ENCODE results near the gene CGNL1.

Gene CGNL1

GRCh38 chr15:57489122-57489521 lies 112.8 kb downstream of the CGNL1 start:
- in situ Hi-C loops (cut with HindIII; ENCODE audit: low sequenced_read_pairs), result loop anchor here (5.0 kb wide), 1 partner anchor 47 kb away; no protein-coding TSS in a partner anchor

- in situ Hi-C loops (cut with HindIII; ENCODE audit: low sequenced_read_pairs), result loop anchor here (5.0 kb wide), 1 partner anchor 106 kb away; no protein-coding TSS in a partner anchor
Measured at GRCh38 chr15:57493351-57493750, 117.0 kb downstream of the CGNL1 start.

- in situ Hi-C loops (cut with HindIII; ENCODE audit: low sequenced_read_pairs), result loop anchor here (5.0 kb wide), 1 partner anchor 107 kb away; no protein-coding TSS in a partner anchor
Measured at GRCh38 chr15:57494581-57494980, 118.3 kb downstream of the CGNL1 start.

GRCh38 chr15:57495041-57495440 lies 118.7 kb downstream of the CGNL1 start:
- in situ Hi-C loops (cut with HindIII; ENCODE audit: low sequenced_read_pairs), result no loop called here

DNA sequence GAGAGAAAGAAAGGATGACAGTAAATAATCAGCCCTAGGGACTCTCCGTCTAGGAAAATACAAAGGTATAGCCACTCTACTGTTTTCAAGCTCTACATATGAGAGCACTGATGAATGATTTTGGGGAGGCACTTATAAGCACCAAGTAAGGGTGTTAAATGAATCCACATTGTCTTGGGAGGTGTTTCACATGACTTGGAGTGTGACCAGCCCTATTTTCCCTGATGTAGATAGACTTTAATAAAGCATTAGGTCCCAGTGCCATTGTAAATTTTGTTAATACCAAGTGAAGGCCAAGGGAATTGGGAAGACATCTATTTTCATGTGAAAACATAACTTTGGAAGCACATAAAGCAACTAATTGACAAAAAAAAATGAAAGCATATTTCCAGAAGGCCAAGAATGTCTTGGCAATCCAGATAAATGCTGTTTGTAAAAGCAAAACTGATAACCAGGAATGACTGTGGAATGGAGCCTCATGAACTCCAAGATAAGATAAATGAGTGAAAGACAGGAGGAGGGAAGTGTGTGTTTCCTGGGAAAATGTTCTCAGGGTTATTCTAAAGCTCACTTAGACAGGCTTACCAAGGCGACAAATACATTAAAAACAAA lies 119.4 kb downstream of the CGNL1 start:
- in situ Hi-C loops (cut with HindIII; ENCODE audit: low sequenced_read_pairs), result no loop called here

GRCh38 chr15:57496594-57496945 lies 120.3 kb downstream of the CGNL1 start:
- in situ Hi-C loops (cut with HindIII; ENCODE audit: low sequenced_read_pairs), result no loop called here

DNA sequence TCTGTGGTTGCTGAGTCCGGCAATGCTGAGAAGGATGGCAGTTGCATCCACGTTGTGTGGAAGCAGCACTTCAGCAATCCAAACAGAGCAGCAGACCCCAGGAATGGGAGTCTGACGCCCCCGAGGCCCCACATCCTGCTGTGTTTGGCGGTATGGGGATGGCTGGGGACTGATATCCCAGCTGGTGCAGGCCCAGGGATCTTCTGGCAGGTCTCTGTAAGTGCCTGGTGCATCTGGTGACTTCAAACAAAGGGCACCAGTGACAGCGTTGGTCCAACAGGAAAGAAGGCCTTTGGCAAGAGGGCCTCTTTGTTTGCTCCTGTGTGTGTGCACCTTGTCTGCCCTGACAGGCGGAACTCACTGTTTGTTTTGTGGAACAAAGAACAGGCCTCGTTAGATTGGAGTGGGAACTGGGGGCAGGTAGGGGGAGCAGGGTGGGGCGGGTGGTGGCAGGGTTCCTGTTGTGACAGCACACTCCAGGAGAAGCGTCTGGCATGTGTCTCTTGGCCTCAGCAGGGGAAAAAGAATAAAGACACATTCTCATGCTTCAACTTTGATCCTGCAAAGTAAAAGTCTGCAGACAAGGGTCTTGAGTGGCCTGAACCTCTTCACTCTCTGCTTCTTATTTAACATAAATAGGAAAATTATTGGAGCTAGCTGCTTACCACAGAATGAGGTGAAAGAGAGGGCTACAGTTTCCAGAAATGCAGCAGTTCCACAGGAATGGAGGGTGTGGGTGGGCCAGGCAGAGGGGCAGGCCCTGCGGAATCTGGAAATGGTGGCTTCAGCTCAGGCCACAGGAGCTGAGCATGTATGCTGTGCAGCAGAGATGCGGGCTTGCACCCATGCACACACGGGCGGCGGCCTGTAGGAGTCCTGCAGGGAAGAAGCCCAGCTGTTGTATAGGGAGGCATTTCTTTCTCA lies 120.9 kb downstream of the CGNL1 start:
- in situ Hi-C loops (cut with HindIII; ENCODE audit: low sequenced_read_pairs), result no loop called here

GRCh38 chr15:57500256-57500655 lies 124.0 kb downstream of the CGNL1 start:
- in situ Hi-C loops (cut with HindIII; ENCODE audit: low sequenced_read_pairs), result no loop called here

- in situ Hi-C loops (cut with HindIII; ENCODE audit: low sequenced_read_pairs), result no loop called here
Measured at GRCh38 chr15:57500979-57501576, 124.8 kb downstream of the CGNL1 start.

- in situ Hi-C loops (cut with HindIII; ENCODE audit: low sequenced_read_pairs), result no loop called here
Measured at GRCh38 chr15:57502116-57502515, 125.8 kb downstream of the CGNL1 start.

DNA sequence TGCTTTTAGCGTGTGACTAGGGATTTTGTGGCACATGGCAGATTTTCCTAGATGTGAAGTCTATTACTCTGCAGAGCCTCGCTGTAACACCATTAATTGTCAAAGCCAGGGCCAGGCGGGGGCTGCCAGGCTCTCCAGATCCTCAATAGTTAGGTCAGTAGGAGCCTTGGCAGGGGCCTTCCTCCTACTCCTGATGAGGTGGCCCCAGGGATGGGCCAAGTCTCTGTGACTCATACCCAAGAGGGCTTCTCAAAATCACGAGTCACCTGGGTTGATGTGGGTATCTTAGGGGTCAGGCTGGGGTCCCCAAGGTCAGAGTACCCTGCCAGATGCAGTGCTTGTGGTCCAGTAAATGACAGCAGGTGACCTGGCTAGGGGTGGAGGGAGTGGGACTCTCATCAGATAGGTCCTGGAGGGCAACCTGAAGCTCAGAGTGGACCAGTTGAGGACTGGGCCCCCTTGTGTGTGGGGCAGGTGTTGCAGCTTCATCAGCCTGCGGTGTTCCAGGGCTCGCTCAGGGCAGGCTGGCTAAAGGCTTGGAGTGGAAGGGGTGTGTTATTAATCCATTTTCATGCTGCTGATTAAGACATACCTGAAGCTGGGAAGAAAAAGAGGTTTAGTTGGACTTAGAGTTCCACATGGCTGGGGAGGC lies 126.9 kb downstream of the CGNL1 start:
- in situ Hi-C loops (cut with HindIII; ENCODE audit: low sequenced_read_pairs), result no loop called here

GRCh38 chr15:57503911-57504598 lies 127.8 kb downstream of the CGNL1 start:
- in situ Hi-C loops (cut with HindIII; ENCODE audit: low sequenced_read_pairs), result no loop called here

DNA sequence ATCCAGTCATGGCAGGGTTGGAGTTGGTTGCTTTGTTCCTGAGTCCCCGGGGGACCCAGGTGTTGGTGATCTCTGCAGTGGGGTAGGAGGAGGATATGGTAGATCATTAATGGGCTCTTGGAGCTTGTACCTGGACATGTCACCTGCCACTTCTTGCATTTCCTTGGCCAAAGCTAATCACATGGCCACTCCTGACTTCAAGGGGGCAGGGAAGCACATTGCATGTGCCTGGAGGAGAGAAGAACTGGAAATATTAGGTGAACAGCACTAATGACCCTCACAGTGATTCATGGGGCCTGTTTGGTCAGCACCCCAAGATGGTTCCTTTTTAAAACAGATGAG lies 128.3 kb downstream of the CGNL1 start:
- in situ Hi-C loops (cut with HindIII; ENCODE audit: low sequenced_read_pairs), result no loop called here

GRCh38 chr15:57505056-57505715 lies 128.9 kb downstream of the CGNL1 start:
- in situ Hi-C loops (cut with HindIII; ENCODE audit: low sequenced_read_pairs), result no loop called here

GRCh38 chr15:57505949-57506391 lies 129.7 kb downstream of the CGNL1 start:
- in situ Hi-C loops (cut with HindIII; ENCODE audit: low sequenced_read_pairs), result no loop called here

DNA sequence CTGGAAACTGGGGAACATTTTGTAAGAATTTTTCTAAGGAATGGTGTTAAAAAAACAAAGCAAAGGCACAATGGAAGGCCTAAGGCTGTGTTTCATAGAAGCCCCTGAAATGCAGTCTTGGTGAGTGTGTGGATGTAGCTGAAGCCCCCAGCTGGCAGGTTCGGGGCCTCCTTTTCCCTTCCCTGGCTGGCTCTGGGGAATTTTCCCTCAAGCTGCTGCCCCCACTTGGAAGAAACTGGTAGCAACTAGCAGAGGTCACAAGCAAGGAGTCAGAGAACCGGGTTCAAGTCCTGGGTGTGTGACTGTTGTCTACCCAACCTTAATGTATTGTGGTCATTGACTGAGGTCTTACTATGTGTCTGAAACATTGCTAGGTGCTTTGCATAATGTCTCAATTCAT lies 130.1 kb downstream of the CGNL1 start:
- in situ Hi-C loops (cut with HindIII; ENCODE audit: low sequenced_read_pairs), result no loop called here

GRCh38 chr15:57507111-57507510 lies 130.8 kb downstream of the CGNL1 start:
- in situ Hi-C loops (cut with HindIII; ENCODE audit: low sequenced_read_pairs), result no loop called here

GRCh38 chr15:57509126-57509525 lies 132.8 kb downstream of the CGNL1 start:
- in situ Hi-C loops (cut with HindIII; ENCODE audit: low sequenced_read_pairs), result no loop called here

GRCh38 chr15:57509965-57510364 lies 133.7 kb downstream of the CGNL1 start:
- in situ Hi-C loops (cut with HindIII; ENCODE audit: low sequenced_read_pairs), result no loop called here

GRCh38 chr15:57510647-57511046 lies 134.3 kb downstream of the CGNL1 start:
- in situ Hi-C loops (cut with HindIII; ENCODE audit: low sequenced_read_pairs), result no loop called here

Data from endothelial cell of hepatic sinusoid (primary cell).